SK-N-SH (cell line): Measurements from ENCODE around the gene CERCAM. TPM values are rescaled to one million over a fixed set of nuclear protein-coding genes. Genes with fewer than 3 reads are reported as not detected.

Source experiments
- CTCF ChIA-PET: fragments of 300-600, 350-600 bp; formaldehyde crosslinking; extraction: SDS; loops from one replicate; lab custom pipeline; 2021; lab: Yijun Ruan, JAX
- POLR2A ChIA-PET: fragments of 350-600 bp; sonication (Branson Sonifier 250); formaldehyde crosslinking; extraction: SDS; loops from one replicate; lab custom pipeline; 2020; ENCODE audit warnings: antibody characterized with exemption, inconsistent platforms; lab: Yijun Ruan, JAX
- DNase-seq: peaks from one replicate; pipeline ENCODE4 v3.0.0; 2012
- H2AFZ ChIP-seq: fragments of 200-600 bp; sonication (generic); 2 replicates; pipeline ENCODE4 v1.8.1; 2016; ENCODE audit warnings: antibody characterized with exemption, mild to moderate bottlenecking, low read depth
- H3F3A ChIP-seq: fragments of 200-600 bp; sonication (generic); replicated peaks from 2 replicates; pipeline ENCODE3; 2016; ENCODE audit warnings: antibody characterized with exemption, mild to moderate bottlenecking; ENCODE audit not compliant: insufficient read depth
- H3K27ac ChIP-seq, 2 experiments: fragments of 200-500 bp in 1 of 2; fragments of 200-600 bp in 1 of 2; sonication (Bioruptor generic) in 1 of 2; sonication (generic), shearing (Covaris generic) in 1 of 2; 2 replicates each; pipeline versions ENCODE4 v1.5.1 to v1.6.1; 2014 to 2016; ENCODE audit warnings: low read depth in 2 of 2, inconsistent platforms in 1 of 2, low read length in 1 of 2, mild to moderate bottlenecking in 1 of 2, mixed read lengths in 1 of 2
- H3K27me3 ChIP-seq: fragments of 200-600 bp; sonication (generic), shearing (Covaris generic); 2 replicates; pipeline ENCODE4 v1.6.1; 2016; ENCODE audit warnings: mixed run types; ENCODE audit not compliant: insufficient read depth
- H3K36me3 ChIP-seq, 2 experiments: fragments of 200-500 bp in 1 of 2; fragments of 200-600 bp in 1 of 2; sonication (Bioruptor generic) in 1 of 2; sonication (generic) in 1 of 2; replicated peaks in 1 of 2; 2 replicates each; pipeline versions ENCODE3 to v1.5.1; 2014 to 2016; ENCODE audit warnings: low read length in 1 of 2, mild to moderate bottlenecking in 1 of 2; ENCODE audit not compliant: insufficient read depth in 2 of 2, control insufficient read depth in 1 of 2
- H3K4me1 ChIP-seq, 2 experiments: fragments of 200-500 bp in 1 of 2; fragments of 200-600 bp in 1 of 2; sonication (Bioruptor generic) in 1 of 2; sonication (generic), shearing (Covaris generic) in 1 of 2; 2 replicates each; pipeline versions ENCODE4 v1.5.1 to v1.6.1; 2014 to 2016; ENCODE audit warnings: low read depth in 1 of 2, low read length in 1 of 2, mixed run types in 1 of 2; ENCODE audit not compliant: insufficient read depth in 2 of 2, control insufficient read depth in 1 of 2
- H3K4me2 ChIP-seq: fragments of 200-600 bp; sonication (generic), shearing (Covaris generic); 2 replicates; pipeline ENCODE4 v1.6.1; 2017; ENCODE audit warnings: mixed run types
- H3K4me3 ChIP-seq, 2 experiments: fragments of 200-500 bp in 1 of 2; fragments of 200-600 bp in 1 of 2; sonication (Bioruptor generic) in 1 of 2; sonication (generic), shearing (Covaris generic) in 1 of 2; 2 replicates each; pipeline versions ENCODE4 v1.5.1 to v1.8.1; 2014 to 2016; ENCODE audit warnings: low read depth in 2 of 2, inconsistent platforms in 1 of 2, low read length in 1 of 2, mild to moderate bottlenecking in 1 of 2, mixed read lengths in 1 of 2, moderate library complexity in 1 of 2
- H3K79me2 ChIP-seq: fragments of 200-600 bp; sonication (generic); 2 replicates; pipeline ENCODE4 v1.8.1; 2017; ENCODE audit warnings: mild to moderate bottlenecking; ENCODE audit not compliant: insufficient read depth
- H3K9ac ChIP-seq: fragments of 200-600 bp; sonication (generic); 2 replicates; pipeline ENCODE4 v1.6.1; 2017; ENCODE audit warnings: mixed run types
- H3K9me2 ChIP-seq: fragments of 200-600 bp; sonication (generic); 2 replicates; pipeline ENCODE4 v1.6.1; 2017; ENCODE audit warnings: mixed run types
- H3K9me3 ChIP-seq: fragments of 200-600 bp; sonication (generic); 2 replicates; pipeline ENCODE4 v1.6.1; 2017; ENCODE audit warnings: mixed run types, mild to moderate bottlenecking, moderate library complexity
- H4K20me1 ChIP-seq: fragments of 200-600 bp; sonication (generic); 2 replicates; pipeline ENCODE4 v1.6.1; 2017; ENCODE audit warnings: mild to moderate bottlenecking, mixed run types; ENCODE audit not compliant: insufficient read depth
- CHD2 ChIP-seq: fragments of 150-350 bp; IDR thresholded peaks from 2 replicates; pipeline ENCODE4 v1.6.1; 2018; ENCODE audit warnings: low read length; ENCODE audit not compliant: partially characterized antibody
- ELF1 ChIP-seq: IDR thresholded peaks from 2 replicates; pipeline ENCODE4 v1.4.0; 2012
- EZH2phosphoT487 ChIP-seq: fragments of 200-600 bp; sonication (generic); IDR thresholded peaks from 2 replicates; pipeline ENCODE4 v1.6.1; 2017; ENCODE audit warnings: low read depth, mixed run types, mild to moderate bottlenecking, antibody characterized with exemption, moderate library complexity, borderline replicate concordance
- FOSL2 ChIP-seq: IDR thresholded peaks from 2 replicates; pipeline ENCODE4 v1.4.0; 2012; ENCODE audit warnings: low read depth, mild to moderate bottlenecking, moderate library complexity, borderline replicate concordance
- MAX ChIP-seq: IDR thresholded peaks from 2 replicates; pipeline ENCODE4 v1.4.0; 2012; ENCODE audit warnings: low read depth
- MEF2A ChIP-seq: IDR thresholded peaks from 2 replicates; pipeline ENCODE4 v1.4.0; 2012; ENCODE audit warnings: low read depth, borderline replicate concordance
- MXI1 ChIP-seq: IDR thresholded peaks from 2 replicates; pipeline ENCODE4 v1.6.1; 2012; ENCODE audit warnings: mild to moderate bottlenecking, low read depth, low read length, improper control_type of control experiment
- NFIC ChIP-seq: IDR thresholded peaks from 2 replicates; pipeline ENCODE4 v1.4.0; 2012; ENCODE audit warnings: borderline replicate concordance
- POLR2AphosphoS5 ChIP-seq: IDR thresholded peaks from 2 replicates; pipeline ENCODE4 v1.6.1; 2012; ENCODE audit warnings: low read depth, low read length
- RCOR1 ChIP-seq: fragments of 150-350 bp; IDR thresholded peaks from 2 replicates; pipeline ENCODE4 v1.6.1; 2017; ENCODE audit warnings: antibody characterized with exemption, low read length
- REST ChIP-seq: IDR thresholded peaks from 2 replicates; pipeline ENCODE4 v1.6.1; 2012; ENCODE audit warnings: mild to moderate bottlenecking, low read depth, low read length, moderate library complexity
- RFX5 ChIP-seq: IDR thresholded peaks from 2 replicates; pipeline ENCODE4 v1.6.1; 2012; ENCODE audit warnings: mild to moderate bottlenecking, improper control_type of control experiment, low read length
- SIN3A ChIP-seq: IDR thresholded peaks from 2 replicates; pipeline ENCODE4 v1.6.1; 2012; ENCODE audit warnings: low read depth, mild to moderate bottlenecking, low read length, moderate library complexity, borderline replicate concordance
- SMC3 ChIP-seq: IDR thresholded peaks from 2 replicates; pipeline ENCODE4 v1.6.1; 2012; ENCODE audit warnings: low read depth, low read length, improper control_type of control experiment
- YY1 ChIP-seq: IDR thresholded peaks from 2 replicates; pipeline ENCODE4 v1.4.0; 2012; ENCODE audit warnings: low read depth, mild to moderate bottlenecking
- ZBTB33 ChIP-seq: IDR thresholded peaks from 2 replicates; pipeline ENCODE4 v1.4.0; 2012; ENCODE audit warnings: low read depth, borderline replicate concordance
- WGBS: methylation state at CpG from one replicate; pipeline ENCODE4 v1.1.6; 2017; ENCODE audit warnings: low lambda C conversion rate; 5-methylcytosine and 5-hydroxymethylcytosine counted together
- polyA plus RNA-seq, 3 experiments: library from polyadenylated mRNA; depleted of rRNA; stranded (reverse); fragments of >200 nt; gene quantifications; 2 replicates each; pipeline ENCODE4 v1.2.3, GENCODE V29; 2012

Gene CERCAM
- polyA plus RNA-seq, 1 of the 3 experiments (the other 2 are of a cell fraction) = 131 TPM

GRCh38 chr9:128434340-128434739 lies 13.7 kb downstream of the CERCAM start:
- no peaks in the 10 kb centered on the region for H3K9me3 ChIP-seq
- H2AFZ ChIP-seq = no peak overlapping the region
- H3K79me2 ChIP-seq = no peaks in the 10 kb centered on the region
- TF ChIP-seq NFIC (no peak), ZBTB33 (no peak), RFX5 (no peak), MAX (no peak), CHD2 (no peak), YY1 (no peak), EZH2phosphoT487 (no peak)
- TF ChIP-seq, all 33 proteins: peak for 0
- ChIA-PET CTCF (interaction anchor here (0.9 to 1.1 kb wide), 2 partner anchors 72 to 174 kb away, joined by 3 read pairs; no protein-coding TSS in a partner anchor), POLR2A (no interaction called here)
- Histone ChIP-seq H3K4me3 (no peak overlapping the region), H3K4me1 (peaks cover 0 to 4% of the 10 kb centered on the region in 2 experiments; a peak in 1 of 4 replicates), H3K9ac (no peak overlapping the region), H3K9me2 (no peaks in the 10 kb centered on the region), H3K27ac (no peak overlapping the region), H3K4me2 (no peak overlapping the region), H3F3A (no peaks in the 10 kb centered on the region), H3K27me3 (no peaks in the 10 kb centered on the region), H4K20me1 (no peaks in the 10 kb centered on the region), H3K36me3 (no peaks in the 10 kb centered on the region)
- no peak for DNase-seq
- no CpG with 5 or more reads among the region's 17 CpGs for WGBS

- H3K4me3 ChIP-seq = no peak overlapping the region
- H3K4me1 ChIP-seq = peaks cover 0 to 4% of the 10 kb centered on the region in 2 experiments; a peak in 1 of 4 replicates
- no peaks in the 10 kb centered on the region for H3K27me3 ChIP-seq
- POLR2A ChIA-PET = no interaction called here
- no peaks in the 10 kb centered on the region for H3K36me3 ChIP-seq
- no peak overlapping the region for H2AFZ ChIP-seq
- no peaks in the 10 kb centered on the region for H4K20me1 ChIP-seq
- no peaks in the 10 kb centered on the region for H3F3A ChIP-seq
- 82% methylated on average over 5 of the region's 18 CpGs for WGBS
- TF ChIP-seq CHD2 (no peak), SIN3A (no peak), REST (no peak), RCOR1 (no peak), MXI1 (no peak), ELF1 (no peak), FOSL2 (no peak), POLR2AphosphoS5 (no peak), SMC3 (no peak), MEF2A (no peak), RFX5 (no peak)
- H3K27ac ChIP-seq = no peak overlapping the region
- no peak overlapping the region for H3K9ac ChIP-seq
- no peak for DNase-seq
- no peak overlapping the region for H3K4me2 ChIP-seq
- no peaks in the 10 kb centered on the region for H3K9me3 ChIP-seq
- H3K9me2 ChIP-seq = no peaks in the 10 kb centered on the region
- CTCF ChIA-PET = interaction anchor here (0.7 to 1.2 kb wide), 2 partner anchors 11 to 168 kb away, joined by 3 read pairs; no protein-coding TSS in a partner anchor
- H3K79me2 ChIP-seq = no peaks in the 10 kb centered on the region
These were observed 15.0 kb downstream of the CERCAM start for GRCh38 chr9:128435611-128436010.
